ENCODE results near the gene GJD2.

GRCh38 chr15:34780725-34781124 lies 25.9 kb upstream of the GJD2 start:
- TF ChIP-seq YY1 (IDR thresholded peaks at IDR 0.05; ENCODE audit: insufficient read depth, insufficient read length) (no peak), ZNF274 (IDR thresholded peaks at IDR 0.05; ENCODE audit: low read depth, low read length) (no peak)

Data from NT2/D1 (cell line).